ENCODE measurements around the gene EYS.

EYS gene

DNA sequence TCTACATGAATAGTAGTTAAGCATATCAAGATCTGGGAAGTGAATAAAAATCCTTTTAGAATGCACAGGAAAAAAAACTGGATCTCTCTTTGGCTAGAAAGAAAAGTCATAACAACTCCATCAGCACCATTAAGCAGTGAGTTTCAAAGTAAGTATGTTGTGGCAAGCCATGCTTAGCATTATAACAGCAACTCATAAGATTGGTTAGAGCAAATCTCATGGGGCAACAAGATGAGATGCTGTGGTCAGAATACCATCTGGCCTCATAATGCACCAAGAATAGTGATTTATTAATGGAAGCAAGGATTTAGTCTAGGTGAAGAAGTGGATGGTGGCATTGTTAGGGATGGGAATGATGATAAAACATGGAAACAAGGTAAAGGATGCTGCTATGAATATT, 1912.0 kb downstream of the EYS start:
- Histone ChIP-seq H3K4me1 (ENCODE audit: control insufficient read depth, insufficient read depth, low read length) (peaks cover 5% of the 10 kb centered on the region; the same call in 1 of the 2 replicates), H3K9ac (ENCODE audit: low read length) (no peak overlapping the region), H3K36me3 (ENCODE audit: control insufficient read depth, insufficient read depth, low read length) (no peaks in the 10 kb centered on the region), H3K4me3 (ENCODE audit: low read depth, low read length) (no peak overlapping the region), H3K9me3 (ENCODE audit: control insufficient read depth, insufficient read depth, low read depth, low read length) (no peaks in the 10 kb centered on the region), H3K27ac (ENCODE audit: low read depth, low read length) (no peak overlapping the region), H3K27me3 (ENCODE audit: control insufficient read depth, insufficient read depth, low read length) (no peaks in the 10 kb centered on the region)

DNA sequence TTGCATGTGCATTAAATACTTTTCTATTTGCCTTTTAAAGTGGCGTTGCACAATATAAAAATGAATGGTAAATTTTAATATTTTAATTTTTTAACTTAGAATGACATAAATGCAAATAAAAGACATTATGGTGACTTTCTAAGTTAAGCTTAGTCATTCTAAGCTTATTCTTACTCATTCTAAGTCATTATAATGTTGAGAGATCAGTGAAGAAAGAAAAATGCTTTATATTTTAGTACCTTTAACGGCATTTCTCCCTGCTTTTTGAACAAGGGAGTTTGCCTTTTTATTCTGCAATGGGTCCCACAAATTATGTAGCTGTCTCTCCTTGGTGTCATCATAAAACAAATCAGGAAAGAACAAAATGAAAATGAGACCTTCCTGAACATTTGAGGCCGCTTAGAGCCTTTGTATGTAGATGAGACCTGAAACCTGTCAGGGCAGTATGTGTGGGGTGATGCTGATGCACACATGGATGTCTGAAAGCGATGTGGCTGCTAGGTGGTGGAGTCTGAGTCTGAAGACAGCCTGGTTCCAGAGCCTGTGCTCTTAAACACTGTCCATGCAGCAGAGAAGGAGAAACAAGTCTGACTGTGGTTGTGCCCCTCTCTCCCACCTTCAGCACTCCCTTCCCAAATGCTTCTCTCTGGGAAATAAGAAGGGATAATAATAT, 1913.4 kb downstream of the EYS start:
- Histone ChIP-seq H3K4me3 (ENCODE audit: low read depth, low read length) (no peak overlapping the region), H3K36me3 (ENCODE audit: control insufficient read depth, insufficient read depth, low read length) (no peaks in the 10 kb centered on the region), H3K9ac (ENCODE audit: low read length) (no peak overlapping the region), H3K27ac (ENCODE audit: low read depth, low read length) (no peak overlapping the region), H3K9me3 (ENCODE audit: control insufficient read depth, insufficient read depth, low read depth, low read length) (no peaks in the 10 kb centered on the region), H3K4me1 (ENCODE audit: control insufficient read depth, insufficient read depth, low read length) (peaks cover 10% of the 10 kb centered on the region), H3K27me3 (ENCODE audit: control insufficient read depth, insufficient read depth, low read length) (no peaks in the 10 kb centered on the region)

DNA sequence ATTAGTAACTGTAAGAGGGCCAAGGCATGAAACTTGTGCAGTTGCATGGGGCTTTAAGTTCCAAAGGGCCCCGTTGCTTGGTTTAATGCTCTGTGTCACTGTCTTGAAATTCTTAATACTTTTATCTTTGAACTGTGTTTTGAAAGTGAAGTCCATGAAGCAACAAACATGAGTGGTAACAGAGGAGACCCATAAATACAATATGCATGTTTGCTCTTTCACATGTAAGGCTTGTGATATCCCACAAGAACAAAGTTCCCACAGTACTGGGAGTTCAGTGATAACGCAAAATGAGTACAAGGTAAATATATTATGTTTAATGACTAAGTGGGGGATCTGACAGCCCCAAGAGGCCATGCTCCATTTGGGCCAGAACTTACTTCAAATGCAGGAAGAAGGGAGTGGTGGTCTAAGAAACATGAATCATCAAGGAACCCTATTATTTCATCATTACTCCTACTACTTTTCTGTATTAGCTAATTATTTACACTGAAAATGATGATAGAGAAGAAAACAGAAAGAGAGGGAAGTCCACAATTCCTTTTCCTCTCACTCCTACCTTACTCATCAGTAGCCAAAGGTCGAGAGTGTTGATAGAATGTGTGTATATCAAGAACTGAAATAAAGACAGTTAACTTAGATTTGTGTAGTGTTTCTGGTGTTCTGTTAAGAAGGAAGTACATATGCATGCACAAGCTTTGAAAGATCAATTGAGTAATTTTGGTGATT, 1914.1 kb downstream of the EYS start:
- H3K9me3 ChIP-seq (ENCODE audit: control insufficient read depth, insufficient read depth, low read depth, low read length) = no peaks in the 10 kb centered on the region
- H3K27me3 ChIP-seq (ENCODE audit: control insufficient read depth, insufficient read depth, low read length) = no peaks in the 10 kb centered on the region
- H3K27ac ChIP-seq (ENCODE audit: low read depth, low read length) = no peak overlapping the region
- H3K36me3 ChIP-seq (ENCODE audit: control insufficient read depth, insufficient read depth, low read length) = no peaks in the 10 kb centered on the region
- peaks cover 16% of the 10 kb centered on the region for H3K4me1 ChIP-seq (ENCODE audit: control insufficient read depth, insufficient read depth, low read length)
- H3K9ac ChIP-seq (ENCODE audit: low read length) = no peak overlapping the region
- H3K4me3 ChIP-seq (ENCODE audit: low read depth, low read length) = no peak overlapping the region

DNA sequence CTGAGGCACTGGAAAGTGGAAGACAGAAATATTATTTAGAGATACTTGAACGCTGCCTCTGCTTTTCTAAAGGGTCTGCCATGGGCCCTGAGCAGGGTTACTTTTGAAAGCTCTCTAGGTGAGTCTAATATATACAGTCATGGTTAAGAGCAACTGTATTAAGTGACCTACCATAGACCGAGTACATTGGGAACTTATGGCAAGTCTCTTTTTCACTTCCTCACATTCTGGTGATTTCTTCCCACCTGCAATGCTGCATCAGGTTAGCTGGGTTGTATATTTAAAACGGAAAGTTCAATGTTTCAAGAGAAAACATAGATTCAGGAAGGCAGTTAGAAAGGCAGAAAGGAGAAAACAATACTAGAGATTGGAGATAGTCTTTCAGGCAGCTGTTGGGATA, 1916.7 kb downstream of the EYS start:
- no peaks in the 10 kb centered on the region for H3K9me3 ChIP-seq (ENCODE audit: control insufficient read depth, insufficient read depth, low read depth, low read length)
- H3K4me1 ChIP-seq (ENCODE audit: control insufficient read depth, insufficient read depth, low read length) = peaks cover 16% of the 10 kb centered on the region
- H3K27me3 ChIP-seq (ENCODE audit: control insufficient read depth, insufficient read depth, low read length) = no peaks in the 10 kb centered on the region
- no peak overlapping the region for H3K27ac ChIP-seq (ENCODE audit: low read depth, low read length)
- no peak overlapping the region for H3K9ac ChIP-seq (ENCODE audit: low read length)
- no peak overlapping the region for H3K4me3 ChIP-seq (ENCODE audit: low read depth, low read length)
- H3K36me3 ChIP-seq (ENCODE audit: control insufficient read depth, insufficient read depth, low read length) = no peaks in the 10 kb centered on the region

DNA sequence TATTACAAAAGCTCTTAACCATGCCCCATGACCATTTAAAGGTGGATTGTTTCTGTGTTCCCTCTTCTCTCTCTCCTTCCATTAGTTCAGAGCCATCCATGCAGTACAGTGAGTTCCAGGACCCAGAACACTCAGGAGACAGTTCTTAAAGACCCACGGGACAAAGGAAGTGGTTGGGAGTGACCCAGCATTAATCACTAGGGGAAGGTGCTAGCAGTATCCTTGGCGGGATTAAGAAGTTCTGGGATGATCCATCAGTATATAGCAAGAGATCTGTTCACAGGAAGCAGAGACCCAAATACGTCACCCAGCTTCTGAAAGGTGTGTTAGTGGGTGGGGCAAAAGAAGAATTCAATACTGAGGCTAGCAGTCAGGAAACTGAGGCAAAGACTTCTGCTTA, 1917.3 kb downstream of the EYS start:
- no peak overlapping the region for H3K4me3 ChIP-seq (ENCODE audit: low read depth, low read length)
- no peaks in the 10 kb centered on the region for H3K9me3 ChIP-seq (ENCODE audit: control insufficient read depth, insufficient read depth, low read depth, low read length)
- H3K27ac ChIP-seq (ENCODE audit: low read depth, low read length) = no peak overlapping the region
- no peak overlapping the region for H3K9ac ChIP-seq (ENCODE audit: low read length)
- peaks cover 16% of the 10 kb centered on the region for H3K4me1 ChIP-seq (ENCODE audit: control insufficient read depth, insufficient read depth, low read length)
- no peaks in the 10 kb centered on the region for H3K36me3 ChIP-seq (ENCODE audit: control insufficient read depth, insufficient read depth, low read length)
- H3K27me3 ChIP-seq (ENCODE audit: control insufficient read depth, insufficient read depth, low read length) = no peaks in the 10 kb centered on the region

DNA sequence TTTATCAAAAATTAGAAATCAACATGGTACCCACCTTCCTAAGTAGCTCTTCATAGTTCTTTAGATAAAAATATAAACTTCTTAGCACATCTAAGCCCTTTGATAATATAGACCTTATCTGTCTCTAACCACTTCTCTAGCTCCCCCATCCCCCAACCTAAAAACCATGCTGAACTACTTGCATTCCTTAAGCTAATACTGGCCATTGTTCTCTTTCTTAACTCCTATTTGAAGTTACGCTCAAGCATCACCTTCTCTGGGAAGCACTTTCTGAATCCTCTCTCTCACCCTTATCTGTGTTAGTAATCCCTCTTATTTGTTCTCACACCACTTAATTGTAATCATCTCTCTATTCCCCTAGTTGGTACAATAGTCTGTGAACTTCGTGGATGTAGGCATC, 1918.5 kb downstream of the EYS start:
- peaks cover 13% of the 10 kb centered on the region for H3K4me1 ChIP-seq (ENCODE audit: control insufficient read depth, insufficient read depth, low read length)
- no peaks in the 10 kb centered on the region for H3K9me3 ChIP-seq (ENCODE audit: control insufficient read depth, insufficient read depth, low read depth, low read length)
- H3K27ac ChIP-seq (ENCODE audit: low read depth, low read length) = no peak overlapping the region
- H3K9ac ChIP-seq (ENCODE audit: low read length) = no peak overlapping the region
- H3K4me3 ChIP-seq (ENCODE audit: low read depth, low read length) = no peak overlapping the region
- H3K27me3 ChIP-seq (ENCODE audit: control insufficient read depth, insufficient read depth, low read length) = no peaks in the 10 kb centered on the region
- no peaks in the 10 kb centered on the region for H3K36me3 ChIP-seq (ENCODE audit: control insufficient read depth, insufficient read depth, low read length)

DNA sequence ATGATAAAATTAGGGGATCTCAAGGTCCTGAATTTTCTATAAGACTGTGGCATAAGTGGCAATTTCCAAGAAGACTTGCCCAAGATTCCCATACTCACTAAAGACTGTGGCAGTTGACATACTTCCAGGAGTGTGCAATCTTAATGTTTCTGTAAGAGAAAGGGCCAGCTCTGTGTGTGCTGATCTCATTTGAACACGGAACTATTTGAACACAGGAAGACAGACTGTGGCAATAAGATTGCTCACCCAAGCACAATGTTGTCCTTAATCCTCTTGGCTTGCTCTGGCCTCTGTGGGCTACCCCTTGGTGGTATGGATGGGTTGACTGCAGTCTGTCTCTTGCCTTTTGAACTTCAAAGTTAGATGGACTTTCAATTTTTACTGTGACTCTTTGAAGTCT, 1920.0 kb downstream of the EYS start:
- Histone ChIP-seq H3K4me1 (ENCODE audit: control insufficient read depth, insufficient read depth, low read length) (peaks cover 11% of the 10 kb centered on the region), H3K9me3 (ENCODE audit: control insufficient read depth, insufficient read depth, low read depth, low read length) (no peaks in the 10 kb centered on the region), H3K36me3 (ENCODE audit: control insufficient read depth, insufficient read depth, low read length) (no peaks in the 10 kb centered on the region), H3K9ac (ENCODE audit: low read length) (no peak overlapping the region), H3K4me3 (ENCODE audit: low read depth, low read length) (no peak overlapping the region), H3K27ac (ENCODE audit: low read depth, low read length) (no peak overlapping the region), H3K27me3 (ENCODE audit: control insufficient read depth, insufficient read depth, low read length) (no peaks in the 10 kb centered on the region)

DNA sequence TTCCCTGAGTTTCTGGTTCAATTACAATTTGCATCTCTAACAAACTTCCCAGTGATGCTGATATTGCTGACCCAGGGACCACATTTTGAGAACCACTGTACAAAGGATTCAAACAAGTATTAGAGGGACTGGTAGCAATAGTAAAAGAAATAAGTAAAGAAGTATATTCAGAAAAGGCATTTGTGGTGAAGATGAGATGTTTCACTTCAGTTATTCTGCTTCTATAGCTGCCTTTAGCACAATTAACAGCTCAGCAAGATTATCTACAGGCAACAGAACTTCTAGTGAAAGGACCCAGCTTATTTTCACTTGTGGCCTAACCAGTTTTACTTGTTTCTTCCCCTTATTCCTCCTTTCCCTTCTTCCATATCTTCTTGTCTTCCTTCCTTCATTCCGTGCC, 1922.0 kb downstream of the EYS start:
- Histone ChIP-seq H3K4me1 (ENCODE audit: control insufficient read depth, insufficient read depth, low read length) (peaks cover 11% of the 10 kb centered on the region), H3K4me3 (ENCODE audit: low read depth, low read length) (no peak overlapping the region), H3K9me3 (ENCODE audit: control insufficient read depth, insufficient read depth, low read depth, low read length) (no peaks in the 10 kb centered on the region), H3K36me3 (ENCODE audit: control insufficient read depth, insufficient read depth, low read length) (no peaks in the 10 kb centered on the region), H3K9ac (ENCODE audit: low read length) (no peak overlapping the region), H3K27me3 (ENCODE audit: control insufficient read depth, insufficient read depth, low read length) (no peaks in the 10 kb centered on the region), H3K27ac (ENCODE audit: low read depth, low read length) (no peak overlapping the region)

DNA sequence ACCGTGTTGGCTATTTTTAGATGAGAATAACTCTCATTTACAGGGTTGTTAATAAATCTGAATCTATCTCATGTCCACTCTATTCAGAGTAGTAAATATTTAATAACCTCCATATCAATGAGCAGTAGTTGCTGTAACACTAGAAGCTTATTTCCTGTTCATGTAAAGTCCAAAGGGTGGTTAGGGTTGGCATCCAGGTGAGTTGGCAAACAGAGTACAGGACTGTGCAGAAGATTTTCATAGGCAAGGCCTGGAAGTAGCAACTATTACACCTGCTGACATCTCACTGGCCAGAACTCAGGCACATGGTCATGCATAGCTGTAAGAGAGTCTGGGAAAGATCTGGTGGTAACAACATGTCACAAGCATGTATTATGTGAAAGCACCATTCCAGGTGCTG, 1923.9 kb downstream of the EYS start:
- Histone ChIP-seq H3K27me3 (ENCODE audit: control insufficient read depth, insufficient read depth, low read length) (no peaks in the 10 kb centered on the region), H3K9ac (ENCODE audit: low read length) (no peak overlapping the region), H3K4me1 (ENCODE audit: control insufficient read depth, insufficient read depth, low read length) (0 out of 2 replicates have a peak, but pooled peaks cover 1% of the 10 kb centered on the region), H3K36me3 (ENCODE audit: control insufficient read depth, insufficient read depth, low read length) (no peaks in the 10 kb centered on the region), H3K4me3 (ENCODE audit: low read depth, low read length) (no peak overlapping the region), H3K27ac (ENCODE audit: low read depth, low read length) (no peak overlapping the region), H3K9me3 (ENCODE audit: control insufficient read depth, insufficient read depth, low read depth, low read length) (no peaks in the 10 kb centered on the region)

DNA sequence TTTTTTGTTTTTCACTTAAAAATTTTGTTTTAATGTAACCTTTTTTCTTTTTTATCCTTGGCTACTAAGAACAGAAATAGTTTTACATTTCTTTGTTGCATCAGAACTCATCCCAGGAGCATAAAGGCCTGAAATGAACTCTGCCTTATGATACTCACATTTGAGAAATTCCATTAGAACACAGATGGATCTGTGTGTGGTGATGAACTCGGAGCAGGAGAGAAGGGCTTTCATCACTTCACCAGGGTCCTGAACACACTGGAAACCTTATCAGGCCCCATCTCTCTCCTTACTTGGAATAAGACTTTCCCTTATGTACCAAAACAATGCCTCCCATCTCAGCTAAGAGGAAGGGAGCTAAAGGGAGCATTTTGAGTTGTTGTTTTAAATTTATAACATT, 1932.1 kb downstream of the EYS start:
- Histone ChIP-seq H3K27me3 (ENCODE audit: control insufficient read depth, insufficient read depth, low read length) (no peaks in the 10 kb centered on the region), H3K4me3 (ENCODE audit: low read depth, low read length) (no peak overlapping the region), H3K9me3 (ENCODE audit: control insufficient read depth, insufficient read depth, low read depth, low read length) (no peaks in the 10 kb centered on the region), H3K36me3 (ENCODE audit: control insufficient read depth, insufficient read depth, low read length) (no peaks in the 10 kb centered on the region), H3K4me1 (ENCODE audit: control insufficient read depth, insufficient read depth, low read length) (no peaks in the 10 kb centered on the region), H3K9ac (ENCODE audit: low read length) (no peak overlapping the region), H3K27ac (ENCODE audit: low read depth, low read length) (no peak overlapping the region)

DNA sequence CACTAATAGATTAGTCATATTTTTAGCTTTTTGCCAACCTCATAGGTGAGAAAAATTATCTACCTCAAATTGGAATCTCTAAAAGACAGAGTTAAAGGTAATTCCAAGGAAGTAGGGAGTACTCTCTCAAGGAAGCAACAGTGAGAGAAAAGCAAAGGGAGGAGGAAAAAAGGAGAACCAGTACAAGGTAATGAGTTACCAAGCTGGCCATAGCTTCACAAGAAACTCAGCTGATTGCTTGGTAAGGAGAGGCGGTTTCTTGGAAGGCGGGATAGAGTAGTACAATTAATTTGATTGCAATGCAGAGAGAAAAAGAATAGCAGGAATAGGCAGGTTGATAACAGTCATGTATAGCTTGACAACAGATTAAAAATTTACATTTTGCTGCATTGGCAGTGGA, 1933.8 kb downstream of the EYS start:
- no peaks in the 10 kb centered on the region for H3K36me3 ChIP-seq (ENCODE audit: control insufficient read depth, insufficient read depth, low read length)
- no peaks in the 10 kb centered on the region for H3K27me3 ChIP-seq (ENCODE audit: control insufficient read depth, insufficient read depth, low read length)
- no peaks in the 10 kb centered on the region for H3K4me1 ChIP-seq (ENCODE audit: control insufficient read depth, insufficient read depth, low read length)
- no peaks in the 10 kb centered on the region for H3K9me3 ChIP-seq (ENCODE audit: control insufficient read depth, insufficient read depth, low read depth, low read length)
- H3K27ac ChIP-seq (ENCODE audit: low read depth, low read length) = no peak overlapping the region
- H3K9ac ChIP-seq (ENCODE audit: low read length) = no peak overlapping the region
- H3K4me3 ChIP-seq (ENCODE audit: low read depth, low read length) = no peak overlapping the region
